GM19467 (cell line): Measurements from ENCODE around the gene STRN3.

Experiments
- ATAC-seq: cut with Tn5 transposase; IDR thresholded peaks from one replicate; pipeline ENCODE4 v1.9.1; 2021; ENCODE audit warnings: mild to moderate bottlenecking, moderate library complexity; ENCODE audit not compliant: unreplicated experiment

Gene STRN3

GRCh38 chr14:31038521-31039166, 12.5 kb upstream of the STRN3 start:
- ATAC-seq, result no peak

DNA sequence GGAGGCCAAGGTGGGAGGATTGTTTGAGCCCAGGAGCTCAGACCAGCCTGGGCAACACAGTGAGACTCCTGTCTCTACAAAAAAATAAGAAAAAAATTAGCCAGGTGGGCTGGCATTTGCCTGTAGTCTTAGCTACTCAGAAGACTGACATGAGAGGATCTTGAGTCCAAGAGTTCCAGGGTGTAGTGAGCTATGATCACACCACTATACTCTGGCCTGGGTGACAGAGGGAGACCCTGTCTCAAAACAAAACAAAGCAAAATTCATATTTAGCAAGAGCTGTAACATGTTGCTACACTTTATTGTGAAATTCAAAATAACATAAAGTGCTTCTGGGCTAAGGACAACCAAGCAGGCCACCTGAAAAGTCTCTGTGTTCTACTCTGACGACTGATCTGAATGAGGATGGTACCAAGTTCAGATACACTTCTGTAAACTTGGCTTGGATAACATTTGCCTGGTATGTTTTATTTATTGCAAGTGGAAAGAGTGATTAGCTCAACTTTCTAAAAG, 11.6 kb upstream of the STRN3 start:
- ATAC-seq, result no peak

DNA sequence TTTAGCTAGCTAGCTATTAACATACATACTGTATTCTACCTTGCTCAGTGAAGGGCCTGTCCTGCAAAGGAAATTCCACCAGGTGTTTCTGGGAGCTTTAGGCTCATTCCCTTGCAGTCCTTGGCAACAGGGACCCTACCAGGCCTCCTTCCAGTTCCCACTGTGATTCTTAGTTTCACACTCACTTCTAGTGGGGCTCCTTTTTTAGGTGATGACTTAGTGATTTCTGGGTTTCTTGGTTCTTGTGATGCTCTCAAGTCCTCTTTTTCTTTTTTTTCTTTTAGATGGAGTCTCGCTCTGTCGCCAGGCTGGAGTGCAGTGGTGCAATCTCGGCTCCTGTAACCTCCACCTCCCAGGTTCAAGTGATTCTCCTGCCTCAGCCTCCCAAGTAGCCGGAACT, 10.4 kb upstream of the STRN3 start:
- ATAC-seq, result no peak

GRCh38 chr14:31030469-31030868, 4.3 kb upstream of the STRN3 start:
- ATAC-seq, result no peak

DNA sequence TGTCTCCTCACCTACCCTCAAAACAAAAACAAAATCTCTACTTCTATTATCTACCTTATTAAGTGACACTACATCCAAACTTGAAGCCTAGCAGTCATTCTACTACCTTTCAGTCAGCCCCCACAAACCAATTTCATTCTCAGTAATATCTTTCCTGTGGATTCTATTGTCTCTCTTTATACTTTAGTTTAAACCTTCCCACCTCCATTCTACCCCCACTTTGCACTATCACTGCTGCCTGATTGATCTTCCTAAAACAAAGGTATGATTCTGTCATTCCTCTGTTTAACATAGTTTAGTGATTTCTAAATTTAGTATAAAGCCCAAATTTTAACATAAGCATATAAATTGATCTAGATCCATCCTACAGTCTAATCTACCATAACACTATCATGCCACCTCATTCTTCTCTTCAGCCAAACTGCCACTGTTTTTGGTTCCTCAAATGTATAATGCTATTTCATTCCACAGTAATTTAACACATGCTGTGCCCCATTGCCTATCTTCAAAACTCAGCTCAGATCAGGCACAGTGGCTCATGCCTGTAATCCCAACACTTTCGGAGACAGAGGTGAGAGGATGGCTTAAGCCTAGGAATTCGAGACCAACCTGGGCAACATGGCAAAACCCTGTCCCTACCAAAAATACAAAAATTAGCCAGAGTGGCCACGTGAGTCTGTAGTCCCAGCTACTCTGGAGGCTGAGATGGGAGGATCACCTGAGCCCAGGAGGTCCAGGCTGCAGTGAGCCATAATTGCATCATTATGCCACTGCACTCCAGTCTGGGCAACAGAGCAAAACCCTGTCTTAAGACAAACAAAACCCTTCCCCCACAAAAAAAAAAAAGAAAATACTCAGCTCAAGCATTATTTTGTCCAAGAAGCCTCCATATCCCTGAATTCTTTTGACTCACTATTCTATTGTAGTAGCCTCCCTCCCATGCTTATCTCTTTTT, 3.1 kb upstream of the STRN3 start:
- no peak for ATAC-seq

DNA sequence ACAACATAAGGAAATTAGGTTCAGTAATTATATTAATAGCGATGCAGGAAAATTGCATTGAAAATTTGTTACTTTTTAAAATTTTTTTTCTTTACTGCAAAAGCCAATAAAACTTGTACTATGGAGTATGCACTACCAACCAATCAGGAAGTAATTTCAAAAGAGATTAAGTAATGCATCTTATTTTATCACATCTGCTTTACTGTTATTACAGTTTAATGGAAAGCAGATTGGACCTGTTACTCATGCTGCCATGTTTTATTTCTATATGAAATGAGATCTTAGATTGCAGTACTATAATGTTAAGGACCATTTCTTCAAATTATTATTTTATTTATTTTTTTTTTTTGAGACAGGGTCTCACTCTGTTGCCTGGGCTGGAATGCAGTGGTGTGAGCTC, 1.7 kb upstream of the STRN3 start:
- ATAC-seq, result no peak

- ATAC-seq, result peak; percentile 85
These were observed 464 bp upstream of the STRN3 start for GRCh38 chr14:31026450-31027235.

- peak; percentile 18 for ATAC-seq
These were observed 657 bp downstream of the STRN3 start, which contains the start of gene AP4S1 for GRCh38 chr14:31025367-31026076. AP4S1 (plus strand) TSS chr14:31025649; CDS start chr14:31066197, 40,548 bp downstream.

DNA sequence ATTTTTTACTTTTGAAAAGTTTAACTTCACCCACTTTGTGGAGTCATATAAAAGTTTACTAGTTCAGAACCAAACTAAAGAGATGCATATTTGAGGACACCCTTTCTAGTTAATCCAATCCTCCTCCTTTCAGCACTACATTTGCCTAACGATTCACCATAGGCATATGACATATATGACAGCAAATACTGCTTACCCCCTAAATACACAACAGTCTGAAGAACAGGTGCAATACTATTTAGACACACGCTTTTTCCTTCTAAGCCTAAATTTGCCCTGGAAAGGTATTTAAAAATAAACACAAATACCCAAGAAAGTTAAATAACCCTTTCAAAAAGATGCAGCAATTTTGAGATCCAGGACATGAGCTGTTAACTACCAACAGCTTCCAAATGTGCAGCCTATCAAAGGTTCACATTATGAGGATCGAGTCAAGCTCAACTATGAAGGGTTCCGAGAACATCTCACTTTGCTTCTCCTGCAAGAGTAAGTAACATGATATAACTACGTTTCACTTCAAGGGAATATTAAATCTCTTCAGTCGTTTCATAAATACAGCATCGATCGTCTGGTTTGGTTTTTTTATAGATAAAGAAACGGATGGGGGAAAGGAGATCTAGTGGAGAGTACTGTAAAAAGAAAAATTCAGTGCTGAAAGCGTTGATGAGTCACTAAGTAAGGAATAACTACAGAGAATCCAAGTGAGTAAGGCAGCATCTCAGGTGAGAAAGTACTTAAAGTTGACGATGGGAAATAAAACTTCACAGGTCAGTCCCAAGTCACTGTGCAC, 1.4 kb downstream of the STRN3 start:
- no peak for ATAC-seq

DNA sequence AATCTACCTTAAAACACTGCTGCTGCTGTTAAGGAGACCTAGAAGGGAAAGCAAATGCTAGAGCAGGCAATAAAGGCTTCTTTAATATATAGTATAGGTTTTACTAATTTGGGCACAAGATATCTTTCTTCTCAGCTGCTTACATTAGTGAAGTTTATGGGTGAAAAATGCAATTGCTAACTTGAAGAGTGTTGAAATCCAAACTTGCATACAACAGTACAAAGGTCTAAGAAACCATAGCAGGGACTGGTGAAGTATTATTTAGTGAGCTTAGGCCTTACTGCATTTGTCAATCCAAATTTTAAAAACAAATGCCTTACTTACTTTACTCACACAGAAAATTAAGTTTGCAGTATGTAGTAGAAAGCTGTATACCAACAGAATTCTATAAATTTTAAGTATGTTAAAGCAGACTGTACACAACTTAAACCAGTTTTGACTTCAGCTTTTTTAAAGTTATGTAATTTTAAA, 2.1 kb downstream of the STRN3 start:
- ATAC-seq, result no peak

DNA sequence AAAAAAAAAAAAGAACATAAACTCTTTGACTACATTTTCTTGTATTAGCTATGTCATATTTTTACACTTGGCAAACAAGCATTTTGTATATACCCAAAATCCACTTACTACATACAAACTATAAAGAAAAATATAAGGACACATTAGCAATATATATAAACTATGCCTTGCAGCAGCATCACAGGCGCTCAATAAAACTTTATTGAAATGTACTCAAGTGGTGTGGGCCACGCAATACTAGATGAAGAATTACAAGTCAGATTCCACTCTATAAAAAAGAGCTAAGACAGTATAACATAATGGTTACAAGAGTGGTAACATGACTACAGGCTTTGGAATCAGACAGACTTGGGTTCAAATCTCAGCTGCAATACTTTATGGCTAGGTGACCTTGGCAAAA, 3.8 kb downstream of the STRN3 start:
- ATAC-seq, result no peak

DNA sequence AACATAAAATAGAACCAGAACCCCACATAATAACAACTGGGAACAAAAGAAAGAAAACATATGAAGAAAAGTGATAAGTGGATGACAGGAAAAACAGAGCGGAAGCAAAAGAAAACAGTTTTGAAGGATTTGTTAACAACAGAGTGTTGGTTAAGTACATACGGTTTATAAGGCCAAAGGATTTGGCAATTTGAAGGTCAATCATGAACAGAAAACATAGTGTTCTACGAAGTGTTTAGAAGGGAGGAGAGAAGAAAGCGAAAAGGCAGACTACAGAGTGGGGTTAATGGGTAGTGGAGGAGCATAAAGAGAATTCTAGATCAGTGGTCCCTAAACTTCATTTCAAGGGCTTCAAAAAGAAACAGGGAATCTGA, 4.6 kb downstream of the STRN3 start:
- ATAC-seq, result no peak

DNA sequence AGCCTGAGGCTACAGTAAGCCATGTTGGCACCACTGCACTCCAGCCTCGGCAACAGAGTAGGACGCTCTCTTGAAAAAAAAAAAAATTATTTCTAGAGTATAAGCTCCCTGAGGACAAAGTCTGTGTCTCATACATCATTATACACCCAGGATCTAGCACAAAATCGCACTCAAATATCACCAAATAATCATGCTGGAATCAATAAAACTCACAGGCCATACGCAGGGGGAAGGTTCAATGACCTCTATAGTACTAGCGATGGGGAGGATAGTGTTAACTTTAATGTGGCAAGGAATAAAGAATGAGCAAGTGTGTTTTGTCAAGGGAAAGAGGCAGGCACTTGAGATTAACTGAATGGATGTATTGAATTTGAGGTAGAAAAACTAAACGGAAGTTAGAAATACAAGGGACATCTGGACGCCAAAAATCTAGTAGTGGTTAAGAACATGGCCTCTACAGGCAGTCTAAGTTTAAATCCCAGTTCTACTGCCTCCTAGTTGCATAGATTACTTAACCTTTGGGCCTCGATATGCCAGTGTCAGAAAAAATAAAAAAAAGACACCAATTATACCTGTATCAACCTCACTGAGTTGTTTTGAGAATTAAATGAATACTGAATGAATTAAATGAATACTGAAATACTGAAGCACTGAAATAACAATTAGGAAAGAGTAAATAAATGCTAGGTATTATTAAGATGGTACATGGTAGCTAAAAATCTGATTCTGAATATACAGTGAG, 5.2 kb downstream of the STRN3 start:
- ATAC-seq, result no peak

DNA sequence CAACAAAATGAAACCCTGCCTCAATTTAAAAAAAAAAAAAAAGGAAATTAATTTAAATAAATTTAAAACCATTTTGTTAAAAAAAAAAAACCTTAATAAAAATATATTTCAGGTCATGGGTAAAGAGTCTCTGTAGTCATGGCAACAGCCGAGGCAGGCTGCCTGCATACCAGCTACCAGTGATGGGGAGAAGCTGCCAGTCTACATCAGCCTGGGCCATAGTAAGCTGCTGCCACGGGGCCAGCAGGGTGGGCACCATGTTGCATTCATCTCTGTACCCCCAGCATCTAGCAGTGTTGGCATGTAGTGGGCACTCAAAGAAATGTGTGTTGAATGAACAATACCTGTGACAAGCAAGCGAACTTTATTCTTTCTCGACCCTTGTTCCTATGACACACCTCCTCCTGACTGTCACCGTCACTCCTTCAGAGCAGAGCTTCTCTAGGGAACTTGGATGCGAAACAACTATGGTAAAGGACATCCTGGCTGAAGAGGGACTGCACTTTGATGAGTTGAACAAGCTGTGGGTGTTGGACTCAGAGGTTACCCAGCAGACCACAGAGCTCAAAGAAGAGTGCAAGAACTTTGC, 8.0 kb downstream of the STRN3 start:
- no peak for ATAC-seq

DNA sequence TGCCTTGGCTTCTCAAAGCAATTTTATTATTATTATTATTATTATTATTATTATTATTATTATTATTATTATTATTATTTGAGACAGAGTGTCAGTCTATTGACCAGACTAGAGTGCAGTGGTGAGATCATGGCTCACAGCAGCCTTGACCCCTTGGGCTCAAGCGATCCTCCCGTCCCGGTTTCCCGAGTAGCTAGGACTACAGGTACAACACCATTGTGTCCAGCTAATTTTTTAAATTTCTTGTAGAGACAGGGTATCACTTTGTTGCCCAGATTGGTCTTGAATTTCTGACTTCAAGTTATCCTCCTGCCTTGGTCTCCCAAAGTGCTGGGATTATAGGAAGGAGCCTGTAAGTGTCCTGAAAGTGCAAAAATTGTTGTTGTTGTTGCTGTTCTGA, 12.3 kb downstream of the STRN3 start:
- no peak for ATAC-seq

- ATAC-seq, result no peak
These were observed 15.2 kb downstream of the STRN3 start for GRCh38 chr14:31010935-31011334.

GRCh38 chr14:31009836-31010574, 16.2 kb downstream of the STRN3 start:
- no peak for ATAC-seq

DNA sequence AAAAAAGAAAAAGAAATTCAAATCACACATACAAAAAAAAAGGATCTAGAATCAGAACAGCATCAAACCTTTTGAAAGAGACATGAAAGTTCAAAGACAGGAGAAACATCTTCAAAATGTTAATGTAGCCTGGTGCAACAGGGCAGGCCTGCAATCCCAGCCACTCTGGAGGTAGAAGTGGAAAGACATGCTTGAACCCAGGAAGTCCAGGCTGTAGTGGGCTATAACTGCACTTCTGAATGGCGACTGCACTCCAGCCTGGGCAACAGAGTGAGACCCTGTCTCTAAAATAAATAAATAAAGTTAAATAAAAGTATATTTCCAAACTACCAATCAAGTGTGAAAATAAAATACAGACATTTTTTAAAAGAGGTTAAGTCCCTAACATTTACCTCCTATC, 19.5 kb downstream of the STRN3 start:
- ATAC-seq, result no peak
